Measurements from ENCODE around the gene ZNF783.
A peak's percentile ranks its signal among the peaks of the same experiment; 100 is the strongest.

The ZNF783 gene

DNA sequence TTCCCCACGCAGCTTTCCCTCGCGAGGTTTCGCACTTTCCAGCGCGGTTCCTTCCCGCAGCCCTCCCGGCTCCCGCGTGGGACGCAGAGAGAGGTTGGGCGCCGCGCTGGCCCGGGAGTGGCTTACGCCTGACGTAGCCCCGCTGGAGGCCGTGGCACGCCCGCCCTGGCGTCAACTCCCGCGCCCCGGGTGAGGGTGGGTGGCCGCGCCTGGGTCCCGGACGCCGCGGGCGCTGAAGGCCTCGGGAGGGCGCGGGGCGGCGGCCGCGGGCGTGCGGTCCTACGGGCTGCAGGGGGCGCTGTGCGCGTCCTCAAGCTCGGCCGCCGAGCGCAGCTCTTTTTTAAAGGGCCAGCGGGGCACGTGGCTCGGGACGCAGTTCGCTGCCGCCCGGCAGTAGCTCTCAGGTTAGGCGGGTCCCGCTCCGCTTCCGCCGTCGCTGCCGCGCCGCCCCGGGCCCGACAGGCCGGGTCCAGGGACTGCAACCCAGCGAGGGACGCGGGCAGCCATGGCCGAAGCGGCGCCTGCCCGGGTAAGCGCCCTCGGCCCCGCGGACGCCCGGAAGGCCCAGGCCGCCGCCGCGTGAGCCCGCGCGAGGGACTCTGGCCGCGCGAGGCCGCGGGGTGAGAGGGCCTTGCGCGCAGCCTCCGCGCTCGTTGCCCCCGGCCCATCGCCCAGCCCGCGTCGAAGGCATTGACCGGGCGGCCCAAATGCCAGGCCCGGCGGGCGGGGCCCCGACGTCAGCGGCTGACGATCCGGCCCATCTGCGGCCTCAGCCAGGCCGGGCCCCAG lies at the start of gene ZNF783:
Gene ZNF783 (plus strand): TSS at position 368 of the 789 bp plus-strand sequence. CDS start 138 bp downstream, at position 506.
- TF ChIP-seq, protein P1, sequence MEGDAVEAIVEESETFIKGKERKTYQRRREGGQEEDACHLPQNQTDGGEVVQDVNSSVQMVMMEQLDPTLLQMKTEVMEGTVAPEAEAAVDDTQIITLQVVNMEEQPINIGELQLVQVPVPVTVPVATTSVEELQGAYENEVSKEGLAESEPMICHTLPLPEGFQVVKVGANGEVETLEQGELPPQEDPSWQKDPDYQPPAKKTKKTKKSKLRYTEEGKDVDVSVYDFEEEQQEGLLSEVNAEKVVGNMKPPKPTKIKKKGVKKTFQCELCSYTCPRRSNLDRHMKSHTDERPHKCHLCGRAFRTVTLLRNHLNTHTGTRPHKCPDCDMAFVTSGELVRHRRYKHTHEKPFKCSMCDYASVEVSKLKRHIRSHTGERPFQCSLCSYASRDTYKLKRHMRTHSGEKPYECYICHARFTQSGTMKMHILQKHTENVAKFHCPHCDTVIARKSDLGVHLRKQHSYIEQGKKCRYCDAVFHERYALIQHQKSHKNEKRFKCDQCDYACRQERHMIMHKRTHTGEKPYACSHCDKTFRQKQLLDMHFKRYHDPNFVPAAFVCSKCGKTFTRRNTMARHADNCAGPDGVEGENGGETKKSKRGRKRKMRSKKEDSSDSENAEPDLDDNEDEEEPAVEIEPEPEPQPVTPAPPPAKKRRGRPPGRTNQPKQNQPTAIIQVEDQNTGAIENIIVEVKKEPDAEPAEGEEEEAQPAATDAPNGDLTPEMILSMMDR (IDR thresholded peaks at IDR 0.05; ENCODE audit: low read depth, low read length) = peak; percentile 43
- DNase-seq (ENCODE audit: extremely low read depth, low read depth) = peak; percentile 77

DNA sequence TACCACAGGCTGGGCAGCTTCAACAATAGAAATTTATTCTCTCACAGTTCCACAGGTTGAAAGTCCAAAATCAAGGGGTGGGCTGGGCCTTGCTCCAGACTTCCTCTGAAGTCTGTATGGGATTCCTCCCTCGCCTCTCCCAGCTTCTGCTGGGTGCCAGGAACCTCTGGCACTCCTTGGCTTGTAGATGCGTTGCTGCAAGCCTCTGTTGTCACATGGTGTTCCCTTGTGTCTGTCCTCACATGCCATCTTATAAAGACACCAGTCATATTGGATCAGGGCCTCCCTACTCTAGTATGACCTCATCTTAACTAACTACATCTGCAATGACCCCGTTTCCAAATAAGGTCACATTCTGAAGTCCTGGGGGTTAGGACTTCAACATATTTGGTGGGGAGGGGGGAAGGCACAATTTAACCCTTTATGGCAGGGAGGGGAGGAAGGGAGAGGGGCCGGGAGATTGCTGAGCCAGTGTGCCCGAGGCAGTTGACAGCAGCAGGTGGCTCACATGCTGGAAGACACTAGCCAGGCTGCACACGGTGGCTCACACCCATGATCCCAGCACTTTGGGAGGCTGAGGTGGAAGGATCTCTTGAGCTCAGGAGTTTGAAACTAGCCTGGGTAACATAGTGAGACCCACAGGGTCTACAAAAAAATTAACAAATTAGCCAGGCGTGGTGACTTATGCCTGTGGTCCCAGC lies 47.8 kb upstream of the ZNF783 start:
- TF ChIP-seq, protein P1 (IDR thresholded peaks at IDR 0.05; ENCODE audit: low read depth, low read length) = no peak

DNA sequence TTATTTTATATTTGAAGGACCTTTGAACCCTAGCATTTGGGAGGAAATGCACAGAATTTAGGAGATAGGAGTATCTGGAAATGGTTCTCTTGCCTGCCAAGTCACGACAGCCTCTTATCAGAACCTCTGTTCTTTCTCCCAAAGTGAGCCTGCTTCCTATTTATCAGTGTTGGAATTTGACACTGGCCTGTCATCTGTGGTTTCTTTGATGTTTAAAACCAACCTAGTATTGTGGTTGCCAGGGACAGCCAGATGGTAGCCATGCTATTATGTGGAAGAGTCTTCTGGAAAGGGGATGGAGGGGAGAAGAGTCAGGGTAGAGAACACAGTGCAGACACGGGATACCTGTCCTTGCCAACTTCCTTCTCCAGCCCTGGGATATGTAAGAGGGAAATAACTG lies 45.6 kb upstream of the ZNF783 start:
- TF ChIP-seq, protein P1 (IDR thresholded peaks at IDR 0.05; ENCODE audit: low read depth, low read length) = no peak
- DNase-seq (ENCODE audit: extremely low read depth, low read depth) = no peak

More for the DNA sequence above, 47.8 kb upstream of the ZNF783 start:
- no peak for DNase-seq (ENCODE audit: extremely low read depth, low read depth)

DNA sequence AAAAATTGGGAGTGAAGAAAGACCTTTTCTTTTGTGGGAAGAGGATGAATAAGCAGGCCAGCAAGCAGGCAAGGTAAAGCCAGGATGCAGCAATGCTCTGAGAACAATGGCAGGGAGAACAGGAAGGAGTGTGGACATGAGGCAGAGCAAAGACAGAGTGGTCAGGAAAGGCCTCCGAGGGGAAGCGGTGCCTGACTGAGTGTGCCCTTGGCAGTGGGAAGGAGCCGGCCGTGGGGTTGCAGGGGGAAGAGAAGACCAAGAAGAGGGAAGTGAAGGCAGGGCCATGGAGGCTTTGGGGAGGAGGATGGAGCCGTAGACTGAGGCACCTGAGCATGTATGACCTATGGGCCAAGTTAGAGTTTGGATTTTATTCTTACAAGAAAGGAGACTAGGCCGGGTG lies 44.4 kb upstream of the ZNF783 start:
- no peak for DNase-seq (ENCODE audit: extremely low read depth, low read depth)
- TF ChIP-seq, protein P1 (IDR thresholded peaks at IDR 0.05; ENCODE audit: low read depth, low read length) = no peak

DNA sequence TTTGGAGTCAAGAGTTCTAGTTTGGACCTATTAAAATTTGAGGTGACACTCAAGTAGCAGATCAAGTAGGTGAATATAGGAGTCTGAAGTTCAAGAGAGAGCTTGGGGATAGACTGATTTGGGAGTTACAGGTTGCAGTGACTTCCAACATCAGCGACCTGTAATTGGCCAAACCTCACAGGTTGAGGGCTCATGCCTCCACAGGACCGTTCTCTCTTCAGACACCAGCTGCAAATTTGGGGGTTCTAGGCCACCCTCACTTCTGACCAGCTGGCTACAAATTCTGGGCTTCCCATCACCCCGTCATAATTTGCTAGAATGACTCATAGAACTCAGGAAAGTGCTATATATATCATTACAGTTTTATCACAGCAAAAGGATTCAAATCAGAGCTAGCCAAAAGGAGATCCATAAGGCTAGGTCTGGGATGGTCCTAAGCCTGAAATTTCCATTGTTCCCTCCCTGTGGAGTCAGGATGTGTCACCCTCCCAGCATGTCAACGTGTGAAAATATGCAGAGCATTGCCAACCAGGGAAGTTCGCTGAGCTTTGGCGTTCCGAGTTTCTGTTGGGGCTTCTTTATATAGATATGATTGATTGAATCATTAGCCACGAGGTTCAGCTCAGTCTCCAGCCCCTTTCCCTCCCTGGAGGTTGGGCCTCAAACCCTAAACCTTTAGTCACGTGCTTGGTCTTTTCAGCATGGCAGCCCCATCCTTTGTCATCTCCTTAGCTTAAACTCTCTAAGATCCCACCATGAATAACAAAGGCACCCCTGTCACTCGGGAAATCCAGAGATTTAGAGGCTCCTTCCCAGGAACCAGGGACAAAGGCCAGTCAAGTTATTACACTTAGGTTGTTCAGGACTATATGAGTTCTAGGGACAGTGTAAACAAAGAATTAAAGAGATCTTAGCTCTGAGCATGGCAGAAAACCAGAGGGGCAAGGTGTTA lies 43.3 kb upstream of the ZNF783 start:
- TF ChIP-seq, protein P1 (IDR thresholded peaks at IDR 0.05; ENCODE audit: low read depth, low read length) = no peak
- DNase-seq (ENCODE audit: extremely low read depth, low read depth) = no peak

DNA sequence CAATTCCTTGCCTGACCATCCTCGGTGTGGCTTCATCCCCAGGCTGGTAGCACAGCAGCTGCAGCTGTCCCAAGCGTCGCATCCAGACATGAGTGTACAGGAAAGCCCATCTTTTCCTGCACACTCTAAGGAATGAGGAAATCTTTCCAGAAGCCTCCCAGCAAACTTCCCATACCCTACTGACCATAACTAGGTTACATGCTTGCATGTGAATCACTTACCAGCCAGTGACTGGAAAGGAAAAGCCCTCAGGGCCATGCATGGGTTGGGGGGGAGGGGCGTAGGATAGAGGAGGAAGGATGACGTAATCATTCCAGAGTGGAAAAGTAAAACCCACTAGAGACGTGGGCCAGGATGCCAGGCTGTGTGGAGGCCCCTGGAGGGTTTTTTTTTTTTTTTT lies 41.5 kb upstream of the ZNF783 start:
- peak; percentile 30 for DNase-seq (ENCODE audit: extremely low read depth, low read depth)
- TF ChIP-seq, protein P1 (IDR thresholded peaks at IDR 0.05; ENCODE audit: low read depth, low read length) = no peak
